IMR-90 (cell line): ENCODE results near the gene DHRS3. TPM values are rescaled to one million over a fixed set of nuclear protein-coding genes. Genes with fewer than 3 reads are reported as not detected.

Experiments used
- ATAC-seq: fragments of 200-7000 bp; cut with Tn5 transposase; 2 replicates; pipeline ENCODE4 v1.9.1; 2020; ENCODE audit warnings: low read depth, mild to moderate bottlenecking, moderate library complexity
- BruUV-seq: library from RNA; stranded (reverse); fragments of 400-500 nt; replicated peaks from 2 replicates; lab custom pipeline; 2021; lab: Mats Ljungman, UMichigan
- CTCF ChIA-PET: fragments of 300-600 bp; formaldehyde crosslinking; extraction: SDS; loops from one replicate; lab custom pipeline; 2021; ENCODE audit warnings: antibody characterized with exemption; lab: Yijun Ruan, JAX
- POLR2A ChIA-PET: fragments of 300-600 bp; sonication (Branson Sonifier 250); formaldehyde crosslinking; loops from one replicate; lab custom pipeline; 2022; ENCODE audit warnings: antibody characterized with exemption; ENCODE audit not compliant: unreplicated experiment; lab: Charles Lee
- DNase-seq: peaks from one replicate; pipeline ENCODE4 v3.0.0; 2013
- H2AFZ ChIP-seq: replicated peaks from 2 replicates; pipeline ENCODE3; 2013; ENCODE audit warnings: low read length, mild to moderate bottlenecking; ENCODE audit not compliant: poor library complexity
- H2AK5ac ChIP-seq: 2 replicates; pipeline ENCODE4 v1.6.1; 2013; ENCODE audit warnings: low read depth, low read length, inconsistent platforms
- H2AK9ac ChIP-seq: replicated peaks from 2 replicates; pipeline ENCODE3; 2013; ENCODE audit warnings: mild to moderate bottlenecking, low read depth, low read length, moderate library complexity; ENCODE audit not compliant: poor library complexity
- H2BK120ac ChIP-seq: 2 replicates; pipeline ENCODE4 v1.6.1; 2013; ENCODE audit warnings: low read depth, low read length, inconsistent platforms
- H2BK15ac ChIP-seq: 3 replicates; pipeline ENCODE4 v1.6.1; 2013; ENCODE audit warnings: low read depth, low read length, inconsistent platforms
- H2BK20ac ChIP-seq: 2 replicates; pipeline ENCODE4 v1.6.1; 2013; ENCODE audit warnings: low read depth, mild to moderate bottlenecking, inconsistent platforms, low read length, moderate library complexity
- H2BK5ac ChIP-seq: 2 replicates; pipeline ENCODE4 v1.6.1; 2013; ENCODE audit warnings: mild to moderate bottlenecking, low read depth, low read length, inconsistent platforms; ENCODE audit not compliant: poor library complexity, severe bottlenecking
- H3K14ac ChIP-seq: replicated peaks from 2 replicates; pipeline ENCODE4 v1.6.1; 2013; ENCODE audit warnings: low read depth, low read length, inconsistent platforms
- H3K18ac ChIP-seq: 2 replicates; pipeline ENCODE4 v1.6.1; 2013; ENCODE audit warnings: low read depth, low read length, control low read depth
- H3K23ac ChIP-seq: 2 replicates; pipeline ENCODE4 v1.6.1; 2013; ENCODE audit warnings: low read depth, low read length, inconsistent platforms
- H3K27ac ChIP-seq: 2 replicates; pipeline ENCODE4 v1.5.1; 2013; ENCODE audit warnings: mild to moderate bottlenecking, control low read depth, low read length; ENCODE audit not compliant: insufficient read depth
- H3K27me3 ChIP-seq: 2 replicates; pipeline ENCODE4 v1.6.1; 2013; ENCODE audit warnings: low read length; ENCODE audit not compliant: control insufficient read depth, insufficient read depth
- H3K36me3 ChIP-seq: 2 replicates; pipeline ENCODE4 v1.6.1; 2013; ENCODE audit warnings: low read length, mixed read lengths; ENCODE audit not compliant: control insufficient read depth, insufficient read depth
- H3K4ac ChIP-seq: 2 replicates; pipeline ENCODE4 v1.6.1; 2013; ENCODE audit warnings: low read depth, low read length, inconsistent platforms
- H3K4me1 ChIP-seq: 2 replicates; pipeline ENCODE4 v1.6.1; 2013; ENCODE audit warnings: low read length, mixed read lengths; ENCODE audit not compliant: control insufficient read depth, insufficient read depth
- H3K4me2 ChIP-seq: 2 replicates; pipeline ENCODE4 v1.6.1; 2013; ENCODE audit warnings: low read depth, mild to moderate bottlenecking, control low read depth, low read length, moderate library complexity
- H3K4me3 ChIP-seq: 2 replicates; pipeline ENCODE4 v1.5.1; 2013; ENCODE audit warnings: low read depth, mild to moderate bottlenecking, control low read depth, low read length, moderate library complexity; ENCODE audit not compliant: insufficient read depth
- H3K56ac ChIP-seq: 2 replicates; pipeline ENCODE4 v1.6.1; 2013; ENCODE audit warnings: low read length, inconsistent platforms; ENCODE audit not compliant: insufficient read depth; ENCODE audit errors: extremely low read depth
- H3K79me1 ChIP-seq, 2 experiments: 2 replicates each; pipeline ENCODE4 v1.6.1; 2013; ENCODE audit warnings: low read length in 2 of 2, inconsistent platforms in 1 of 2, low read depth in 1 of 2
- H3K9ac ChIP-seq: 2 replicates; pipeline ENCODE4 v1.6.1; 2013; ENCODE audit warnings: low read depth, low read length, control low read depth
- H3K9me1 ChIP-seq: 2 replicates; pipeline ENCODE4 v1.6.1; 2013; ENCODE audit warnings: low read length, inconsistent platforms; ENCODE audit not compliant: insufficient read depth
- H3K9me3 ChIP-seq: 2 replicates; pipeline ENCODE4 v1.6.1; 2013; ENCODE audit warnings: low read length; ENCODE audit not compliant: control insufficient read depth, insufficient read depth
- H4K20me1 ChIP-seq: 2 replicates; pipeline ENCODE4 v1.6.1; 2013; ENCODE audit warnings: low read length, inconsistent platforms; ENCODE audit not compliant: insufficient read depth
- H4K5ac ChIP-seq: 2 replicates; pipeline ENCODE4 v1.6.1; 2013; ENCODE audit warnings: mild to moderate bottlenecking, low read depth, low read length, control low read depth
- H4K8ac ChIP-seq, 2 experiments: 2 replicates each; pipeline ENCODE4 v1.6.1; 2013; ENCODE audit warnings: low read depth in 2 of 2, low read length in 2 of 2, control low read depth in 1 of 2, inconsistent platforms in 1 of 2
- H4K91ac ChIP-seq: 2 replicates; pipeline ENCODE4 v1.6.1; 2013; ENCODE audit warnings: low read depth, low read length, inconsistent platforms; ENCODE audit not compliant: insufficient read depth
- BHLHE40 ChIP-seq: fragments of 150-350 bp; IDR thresholded peaks from 2 replicates; pipeline ENCODE4 v1.6.1; 2016; ENCODE audit warnings: mild to moderate bottlenecking, low read depth, low read length
- CEBPB ChIP-seq: IDR thresholded peaks from 2 replicates; pipeline ENCODE4 v1.6.1; 2012; ENCODE audit warnings: low read depth, low read length, improper control_type of control experiment
- CHD1 ChIP-seq: IDR thresholded peaks from 2 replicates; pipeline ENCODE4 v1.6.1; 2012; ENCODE audit warnings: low read depth, low read length, improper control_type of control experiment
- FOS ChIP-seq: fragments of 150-350 bp; IDR thresholded peaks from 2 replicates; pipeline ENCODE4 v1.6.1; 2016; ENCODE audit warnings: low read depth, low read length
- MAFK ChIP-seq: IDR thresholded peaks from 2 replicates; pipeline ENCODE4 v1.6.1; 2012; ENCODE audit warnings: low read depth, low read length, improper control_type of control experiment
- MAZ ChIP-seq: IDR thresholded peaks from 2 replicates; pipeline ENCODE4 v1.6.1; 2012; ENCODE audit warnings: low read depth, mild to moderate bottlenecking, low read length, improper control_type of control experiment, moderate library complexity, borderline replicate concordance
- MXI1 ChIP-seq: IDR thresholded peaks from 2 replicates; pipeline ENCODE4 v1.6.1; 2012; ENCODE audit warnings: low read depth, mild to moderate bottlenecking, low read length, moderate library complexity, borderline replicate concordance
- NFE2L2 ChIP-seq: fragments of 150-350 bp; IDR thresholded peaks from 2 replicates; pipeline ENCODE4 v1.6.1; 2016; ENCODE audit warnings: low read depth, mild to moderate bottlenecking, low read length
- POLR2A ChIP-seq: IDR thresholded peaks from 2 replicates; pipeline ENCODE4 v1.6.1; 2012; ENCODE audit warnings: mild to moderate bottlenecking, low read depth, low read length
- RAD21 ChIP-seq: IDR thresholded peaks from 2 replicates; pipeline ENCODE4 v1.6.1; 2012; ENCODE audit warnings: low read length, improper control_type of control experiment
- RCOR1 ChIP-seq: IDR thresholded peaks from 2 replicates; pipeline ENCODE4 v1.6.1; 2012; ENCODE audit warnings: mild to moderate bottlenecking, low read length, improper control_type of control experiment; ENCODE audit not compliant: insufficient replicate concordance
- RFX5 ChIP-seq: IDR thresholded peaks from 2 replicates; pipeline ENCODE4 v1.8.0; 2012; ENCODE audit warnings: low read depth, mild to moderate bottlenecking, low read length, moderate library complexity
- SMC3 ChIP-seq: fragments of 150-350 bp; IDR thresholded peaks from 2 replicates; pipeline ENCODE4 v1.6.1; 2016; ENCODE audit warnings: low read depth, mild to moderate bottlenecking, antibody characterized with exemption, low read length, moderate library complexity
- WGBS, 2 experiments: methylation state at CpG; one replicate each; pipeline versions ENCODE4 v1.1.5 to v1.1.7; 2013; ENCODE audit warnings: missing lambda C conversion rate in 2 of 2; ENCODE audit not compliant: insufficient read length in 1 of 2; ENCODE audit errors: extremely low coverage in 2 of 2; 5-methylcytosine and 5-hydroxymethylcytosine counted together
- dilution Hi-C: fragments of 300-500 bp; cut with HindIII; formaldehyde crosslinking; loops from one replicate; pipeline ENCODE4 v1.14.3; 2018; ENCODE audit warnings: low sequenced_read_pairs; ENCODE audit not compliant: unreplicated experiment
- in situ Hi-C: fragments of 300-500 bp; cut with MboI; formaldehyde crosslinking; loops from 3 replicates; pipeline ENCODE4 v1.14.3; 2019; ENCODE audit warnings: low sequenced_read_pairs, inconsistent platforms, mixed read lengths
- intact Hi-C: fragments of 100-400 bp; cut with micrococcal nuclease; formaldehyde crosslinking; loops from 2 replicates; pipeline ENCODE4 v1.10.0; 2022
- polyA plus RNA-seq, 3 experiments: library from polyadenylated mRNA; depleted of rRNA; stranded (reverse); fragments of >200 nt; gene quantifications; 2 replicates each; pipeline ENCODE4 v1.2.3, GENCODE V29; 2012; ENCODE audit warnings: low replicate concordance in 1 of 3
- total RNA-seq: library from RNA; depleted of rRNA; stranded (reverse); fragments of >200 nt; gene quantifications from 2 replicates; pipeline ENCODE4 v1.2.3, GENCODE V29; 2012
- TF ChIP-seq, protein P1 (sequence below): conservative IDR thresholded peaks from 2 replicates; pipeline ENCODE4 v1.5.1; 2012; ENCODE audit warnings: mild to moderate bottlenecking, low read depth, low read length, improper control_type of control experiment
- TF ChIP-seq, protein P2 (sequence below): fragments of 150-350 bp; IDR thresholded peaks from 2 replicates; pipeline ENCODE4 v1.6.1; 2017; ENCODE audit warnings: mild to moderate bottlenecking, antibody characterized with exemption, low read length, low read depth

Gene DHRS3
- total and polyA plus RNA-seq, 2 of the 4 experiments (the other 2 are of a cell fraction) = 11.2 to 14.5 TPM

DNA sequence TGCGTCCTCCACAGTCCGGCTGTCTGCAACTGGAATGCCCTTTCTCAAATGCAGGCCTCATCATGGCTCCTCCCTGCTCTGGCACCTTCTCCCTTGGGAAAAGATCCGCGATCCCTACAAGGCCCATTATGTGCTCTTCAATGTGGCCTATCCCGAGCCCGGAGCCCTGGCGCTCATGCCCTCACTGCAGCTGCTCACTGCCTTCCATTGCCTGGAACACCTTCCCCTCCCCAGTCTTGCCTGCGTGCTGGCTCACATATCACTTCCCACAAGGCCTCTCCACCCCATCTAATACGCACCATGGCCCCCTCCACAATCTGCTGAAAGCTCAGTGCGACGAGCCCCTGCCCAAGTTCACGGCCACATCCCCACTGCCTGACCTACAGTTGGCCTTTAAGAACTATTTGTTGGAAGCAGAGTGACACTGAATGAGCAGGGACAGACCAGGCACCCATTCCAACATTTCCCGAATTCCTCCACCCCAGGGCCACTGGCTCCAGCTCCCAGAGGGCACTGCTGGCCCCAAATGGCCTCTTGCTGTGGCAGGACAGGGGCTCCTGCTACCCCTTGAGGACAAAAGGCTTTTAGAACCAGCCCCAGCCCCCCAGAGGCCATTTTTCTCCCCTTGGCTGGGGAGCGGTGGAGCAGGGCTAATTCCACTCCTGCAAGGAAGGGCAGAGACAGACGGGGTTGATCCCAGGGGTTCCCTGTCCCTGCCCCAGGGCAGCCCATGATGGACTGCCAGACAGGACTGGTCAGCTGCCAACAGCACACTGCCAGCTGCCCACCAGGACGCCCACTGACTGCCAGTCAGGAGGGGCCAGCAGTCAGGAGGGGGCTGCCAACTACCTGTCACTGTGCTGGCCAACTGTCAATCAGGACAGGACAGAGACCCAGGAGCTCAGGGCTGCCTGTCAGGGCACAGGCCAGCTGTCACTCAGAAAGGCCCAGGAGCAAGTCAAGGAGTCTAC is 64.8 kb downstream of the DHRS3 start:
- TF ChIP-seq MAFK (no peak), NFE2L2 (no peak), RFX5 (no peak), BHLHE40 (no peak), CHD1 (no peak), CEBPB (no peak), RAD21 (no peak), POLR2A (no peak), MAZ (no peak), SMC3 (no peak), FOS (no peak), MXI1 (no peak), RCOR1 (no peak)
- TF ChIP-seq, protein P1, sequence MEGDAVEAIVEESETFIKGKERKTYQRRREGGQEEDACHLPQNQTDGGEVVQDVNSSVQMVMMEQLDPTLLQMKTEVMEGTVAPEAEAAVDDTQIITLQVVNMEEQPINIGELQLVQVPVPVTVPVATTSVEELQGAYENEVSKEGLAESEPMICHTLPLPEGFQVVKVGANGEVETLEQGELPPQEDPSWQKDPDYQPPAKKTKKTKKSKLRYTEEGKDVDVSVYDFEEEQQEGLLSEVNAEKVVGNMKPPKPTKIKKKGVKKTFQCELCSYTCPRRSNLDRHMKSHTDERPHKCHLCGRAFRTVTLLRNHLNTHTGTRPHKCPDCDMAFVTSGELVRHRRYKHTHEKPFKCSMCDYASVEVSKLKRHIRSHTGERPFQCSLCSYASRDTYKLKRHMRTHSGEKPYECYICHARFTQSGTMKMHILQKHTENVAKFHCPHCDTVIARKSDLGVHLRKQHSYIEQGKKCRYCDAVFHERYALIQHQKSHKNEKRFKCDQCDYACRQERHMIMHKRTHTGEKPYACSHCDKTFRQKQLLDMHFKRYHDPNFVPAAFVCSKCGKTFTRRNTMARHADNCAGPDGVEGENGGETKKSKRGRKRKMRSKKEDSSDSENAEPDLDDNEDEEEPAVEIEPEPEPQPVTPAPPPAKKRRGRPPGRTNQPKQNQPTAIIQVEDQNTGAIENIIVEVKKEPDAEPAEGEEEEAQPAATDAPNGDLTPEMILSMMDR = no peak
- TF ChIP-seq, protein P2, sequence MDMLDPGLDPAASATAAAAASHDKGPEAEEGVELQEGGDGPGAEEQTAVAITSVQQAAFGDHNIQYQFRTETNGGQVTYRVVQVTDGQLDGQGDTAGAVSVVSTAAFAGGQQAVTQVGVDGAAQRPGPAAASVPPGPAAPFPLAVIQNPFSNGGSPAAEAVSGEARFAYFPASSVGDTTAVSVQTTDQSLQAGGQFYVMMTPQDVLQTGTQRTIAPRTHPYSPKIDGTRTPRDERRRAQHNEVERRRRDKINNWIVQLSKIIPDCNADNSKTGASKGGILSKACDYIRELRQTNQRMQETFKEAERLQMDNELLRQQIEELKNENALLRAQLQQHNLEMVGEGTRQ = no peak
- BruUV-seq = no TSS peak
- H3K4ac ChIP-seq = peak overlapping the region; percentile 88
- H2BK5ac ChIP-seq = no peak overlapping the region
- in situ Hi-C loops (loop anchor here (10.0 kb wide), 1 partner anchor 62 kb away; the partner anchor contains the start of gene DHRS3), dilution Hi-C loops (no loop called here), intact Hi-C loops (no loop called here)
- ATAC-seq (no peak), DNase-seq (no peak)
- H3K4me3 ChIP-seq = no peak overlapping the region
- H3K9ac ChIP-seq = no peak overlapping the region
- H2BK120ac ChIP-seq = peak overlapping the region; percentile 78
- CTCF ChIA-PET = interaction anchor here (0.6 kb wide), 1 partner anchor 51 kb away, joined by 4 read pairs; no protein-coding TSS in a partner anchor
- no peak overlapping the region; the same call in 1 of the 2 replicates for H3K27ac ChIP-seq
- H2AFZ ChIP-seq = peak overlapping the region; percentile 4
- no peak overlapping the region for H3K56ac ChIP-seq
- H2AK5ac ChIP-seq = peak overlapping the region; percentile 87
- no peak overlapping the region for H3K4me2 ChIP-seq
- peak overlapping the region; percentile 43 for H3K14ac ChIP-seq
- peak overlapping the region; percentile 82 for H4K5ac ChIP-seq
- no peaks in the 10 kb centered on the region for H3K79me1 ChIP-seq
- peak overlapping the region; percentile 84 for H4K91ac ChIP-seq
- peaks cover 2% of the 10 kb centered on the region; the same call in 1 of the 2 replicates for H3K9me3 ChIP-seq
- H3K18ac ChIP-seq = peak overlapping the region; percentile 64
- H2BK15ac ChIP-seq = peak overlapping the region; percentile 89; the same call in 2 of the 3 replicates
- no peaks in the 10 kb centered on the region for H3K36me3 ChIP-seq
- POLR2A ChIA-PET = no interaction called here
- H3K27me3 ChIP-seq = no peaks in the 10 kb centered on the region
- 76% methylated on average over 9 of the region's 16 CpGs; no CpG with 5 or more reads in 1 of the 2 experiments for WGBS, 2 experiments
- H2AK9ac ChIP-seq = peak overlapping the region; percentile 15
- H3K23ac ChIP-seq = 0 out of 2 replicates have a peak overlapping the region, but pooled peaks have one; percentile 63
- peaks cover 29% of the 10 kb centered on the region for H3K4me1 ChIP-seq
- peak overlapping the region; percentile 19 to 41; a peak in 2 of 4 replicates for H4K8ac ChIP-seq
- peak overlapping the region; percentile 70 for H2BK20ac ChIP-seq
- H4K20me1 ChIP-seq = no peaks in the 10 kb centered on the region
- peaks cover 4% of the 10 kb centered on the region for H3K9me1 ChIP-seq
